HG03460 (cell line): ENCODE measurements around the gene BANK1.

Source experiments
- ATAC-seq: cut with Tn5 transposase; IDR thresholded peaks from one replicate; pipeline ENCODE4 v1.9.1; 2021; ENCODE audit not compliant: unreplicated experiment

BANK1 gene, protein sequence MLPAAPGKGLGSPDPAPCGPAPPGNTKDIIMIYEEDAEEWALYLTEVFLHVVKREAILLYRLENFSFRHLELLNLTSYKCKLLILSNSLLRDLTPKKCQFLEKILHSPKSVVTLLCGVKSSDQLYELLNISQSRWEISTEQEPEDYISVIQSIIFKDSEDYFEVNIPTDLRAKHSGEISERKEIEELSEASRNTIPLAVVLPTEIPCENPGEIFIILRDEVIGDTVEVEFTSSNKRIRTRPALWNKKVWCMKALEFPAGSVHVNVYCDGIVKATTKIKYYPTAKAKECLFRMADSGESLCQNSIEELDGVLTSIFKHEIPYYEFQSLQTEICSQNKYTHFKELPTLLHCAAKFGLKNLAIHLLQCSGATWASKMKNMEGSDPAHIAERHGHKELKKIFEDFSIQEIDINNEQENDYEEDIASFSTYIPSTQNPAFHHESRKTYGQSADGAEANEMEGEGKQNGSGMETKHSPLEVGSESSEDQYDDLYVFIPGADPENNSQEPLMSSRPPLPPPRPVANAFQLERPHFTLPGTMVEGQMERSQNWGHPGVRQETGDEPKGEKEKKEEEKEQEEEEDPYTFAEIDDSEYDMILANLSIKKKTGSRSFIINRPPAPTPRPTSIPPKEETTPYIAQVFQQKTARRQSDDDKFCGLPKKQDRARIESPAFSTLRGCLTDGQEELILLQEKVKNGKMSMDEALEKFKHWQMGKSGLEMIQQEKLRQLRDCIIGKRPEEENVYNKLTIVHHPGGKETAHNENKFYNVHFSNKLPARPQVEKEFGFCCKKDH

GRCh38 chr4:101790521-101791181 is at the start of gene BANK1:
Gene BANK1, plus strand, starts transcription at chr4:101790730. Its CDS starts 151 bp downstream, at chr4:101790881.
- peak; percentile 100 for ATAC-seq

DNA sequence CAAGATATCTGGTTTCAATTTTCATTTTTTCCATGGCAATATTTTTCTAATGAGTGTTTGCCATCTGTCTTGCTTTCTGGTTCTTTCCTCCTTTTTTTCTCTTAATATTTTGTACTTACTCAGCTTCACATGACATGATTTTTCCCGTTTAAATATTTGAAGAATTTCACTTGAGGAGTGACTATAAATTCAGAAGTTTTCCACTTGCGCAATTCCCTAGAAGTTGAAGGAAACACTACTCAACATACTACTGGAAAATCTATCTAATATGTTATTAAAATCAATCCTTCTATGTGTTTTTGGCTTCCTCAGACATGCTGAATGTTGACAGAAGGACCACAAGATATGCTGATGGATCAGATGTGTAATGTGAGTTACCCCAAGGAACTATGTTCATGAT is 36.8 kb upstream of the BANK1 start:
- no peak for ATAC-seq

DNA sequence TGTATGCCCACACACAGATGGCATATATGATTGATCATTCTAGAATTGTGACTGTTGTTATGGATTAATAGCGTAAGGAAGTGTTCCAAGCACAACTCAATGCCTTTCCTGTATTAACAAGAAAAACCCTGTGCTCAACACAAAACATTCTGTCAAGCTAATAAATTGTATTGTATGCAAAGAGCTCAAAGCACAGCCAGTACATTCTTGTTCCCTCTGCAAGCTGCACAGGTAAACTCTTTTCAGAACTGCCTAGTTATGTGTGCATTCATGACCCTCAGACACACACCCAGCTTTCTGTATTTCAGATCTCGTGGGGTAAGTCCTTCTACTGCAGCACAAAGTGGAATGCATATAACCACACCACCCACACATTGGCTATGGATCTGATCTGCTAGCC is 34.3 kb upstream of the BANK1 start:
- ATAC-seq = no peak

- no peak for ATAC-seq
Measured at GRCh38 chr4:101761405-101761804, 29.1 kb upstream of the BANK1 start.

DNA sequence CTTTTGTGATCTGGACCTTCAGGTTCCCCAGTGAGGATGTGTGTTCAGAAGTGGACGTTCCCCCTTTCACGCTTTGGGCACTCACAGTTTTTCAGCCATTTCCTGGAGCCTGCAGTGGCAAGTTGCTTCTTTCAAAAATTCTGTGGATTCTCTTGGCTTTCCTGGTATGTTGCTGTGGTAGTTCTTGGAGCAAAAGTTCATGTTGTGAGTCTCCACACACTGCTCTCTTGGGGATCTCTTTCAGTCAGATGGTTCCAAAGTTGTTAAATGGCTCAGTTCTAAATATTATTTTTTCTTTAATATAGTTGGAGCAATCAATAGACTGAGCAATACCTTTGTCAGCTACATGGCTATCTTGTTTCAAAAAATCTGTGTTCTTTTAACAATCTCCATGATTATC is 28.5 kb upstream of the BANK1 start:
- no peak for ATAC-seq

DNA sequence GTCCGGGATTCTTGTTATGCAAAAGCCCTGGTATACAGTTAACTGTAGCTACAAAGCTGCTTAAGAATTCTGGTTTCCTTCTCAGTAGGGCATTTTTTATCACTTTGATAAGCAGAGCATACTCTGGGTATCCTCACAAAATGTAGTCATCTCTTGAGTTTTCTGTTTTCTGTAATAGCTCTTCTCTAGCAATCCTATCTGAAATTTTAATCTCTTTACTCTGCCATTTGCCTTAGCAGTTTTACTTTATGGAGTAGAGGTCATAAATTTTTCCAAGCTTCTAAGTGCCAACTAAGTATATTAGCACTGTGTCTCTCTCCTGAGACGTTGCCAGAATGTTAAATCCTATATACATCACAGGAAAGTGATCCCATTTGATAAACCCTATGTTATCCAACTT is 28.0 kb upstream of the BANK1 start:
- ATAC-seq = no peak

GRCh38 chr4:101763576-101763975 is 27.0 kb upstream of the BANK1 start:
- ATAC-seq = no peak

GRCh38 chr4:101774807-101775206 is 15.7 kb upstream of the BANK1 start:
- no peak for ATAC-seq

DNA sequence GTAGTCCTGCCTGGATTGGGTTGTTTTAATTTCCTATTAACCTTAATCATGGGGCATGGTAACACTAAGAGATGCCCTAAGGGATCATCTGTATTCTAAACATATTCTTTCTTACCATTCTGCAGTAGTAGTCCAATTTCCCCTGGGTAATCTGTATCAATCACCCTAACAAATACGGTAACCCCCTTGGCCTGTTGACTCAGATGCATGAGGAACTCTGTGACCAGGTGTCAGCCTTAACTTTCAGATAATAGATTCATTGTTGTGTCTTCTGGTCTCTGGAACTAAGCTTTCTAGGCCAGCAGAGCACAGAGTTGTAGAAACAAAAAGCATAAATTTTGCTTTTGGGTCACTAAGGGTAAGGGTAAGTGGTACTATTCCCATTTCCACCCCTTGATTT is 13.1 kb upstream of the BANK1 start:
- no peak for ATAC-seq

DNA sequence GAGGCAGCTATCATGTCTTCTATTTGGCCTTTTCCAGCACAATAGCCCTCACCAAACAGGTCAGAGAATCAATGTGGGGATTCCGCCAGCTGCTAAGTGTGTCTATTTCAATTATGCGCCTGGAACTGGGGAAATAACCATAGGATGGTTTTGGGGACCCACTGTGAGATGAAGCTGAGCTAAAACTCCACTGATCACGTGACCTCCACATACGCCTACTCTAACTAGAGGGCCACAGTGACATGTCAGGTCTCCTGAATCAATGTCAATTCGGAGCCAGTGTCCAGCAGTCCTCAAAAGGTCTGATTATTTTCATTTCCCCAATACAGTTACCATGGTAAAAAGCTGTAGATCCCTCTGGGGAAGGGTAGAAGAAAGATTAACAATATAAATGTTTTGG is 10.2 kb upstream of the BANK1 start:
- ATAC-seq = no peak

GRCh38 chr4:101782546-101782945 is 8.0 kb upstream of the BANK1 start:
- ATAC-seq = no peak

GRCh38 chr4:101784957-101785356 is 5.6 kb upstream of the BANK1 start:
- no peak for ATAC-seq

DNA sequence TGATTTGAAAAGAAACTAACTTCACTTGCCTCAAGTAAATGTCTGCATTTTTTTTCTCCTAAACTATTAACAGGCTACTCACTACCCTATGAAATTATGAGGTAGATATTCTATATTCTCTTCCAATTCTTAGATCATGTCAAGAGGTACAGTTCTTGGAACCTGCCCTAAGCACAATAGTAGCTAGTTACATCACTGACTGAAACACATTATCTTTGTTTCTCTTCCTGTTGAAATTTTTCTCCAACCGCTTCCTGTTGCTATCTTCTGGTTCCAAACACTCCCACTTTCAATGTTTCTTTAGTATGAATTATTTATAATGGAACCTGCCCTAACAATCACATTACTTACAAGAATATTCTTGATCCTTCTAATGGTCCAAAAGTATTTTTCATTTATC is 5.0 kb upstream of the BANK1 start:
- ATAC-seq = no peak

DNA sequence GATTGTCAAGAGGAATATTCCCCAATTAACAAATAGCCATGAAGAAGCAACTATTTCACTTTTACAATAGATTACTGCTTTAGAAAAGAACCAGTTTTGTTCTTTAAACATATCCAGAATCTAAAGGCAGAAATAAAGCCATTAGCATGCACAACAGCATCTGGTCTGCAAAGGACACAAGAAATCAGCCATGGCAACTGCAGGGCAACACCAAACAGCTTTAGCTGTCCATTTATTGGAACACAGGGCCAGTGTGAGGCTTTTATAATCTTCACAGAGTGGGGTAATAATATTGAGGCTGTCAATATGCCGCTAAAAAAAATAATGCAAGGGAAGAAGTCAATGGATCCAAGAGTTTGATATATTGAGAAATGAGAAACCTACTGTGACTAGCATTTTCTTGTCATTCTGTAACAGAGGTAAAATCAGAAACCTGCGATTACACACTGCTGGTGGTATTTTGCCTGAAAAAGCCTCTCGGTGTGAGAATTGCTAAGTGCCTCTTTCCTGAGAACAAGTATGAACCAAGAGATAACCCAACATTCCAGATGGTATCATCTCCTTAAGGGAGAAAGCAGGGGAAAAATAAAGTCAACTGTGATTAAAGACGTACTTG is 2.7 kb upstream of the BANK1 start:
- no peak for ATAC-seq

DNA sequence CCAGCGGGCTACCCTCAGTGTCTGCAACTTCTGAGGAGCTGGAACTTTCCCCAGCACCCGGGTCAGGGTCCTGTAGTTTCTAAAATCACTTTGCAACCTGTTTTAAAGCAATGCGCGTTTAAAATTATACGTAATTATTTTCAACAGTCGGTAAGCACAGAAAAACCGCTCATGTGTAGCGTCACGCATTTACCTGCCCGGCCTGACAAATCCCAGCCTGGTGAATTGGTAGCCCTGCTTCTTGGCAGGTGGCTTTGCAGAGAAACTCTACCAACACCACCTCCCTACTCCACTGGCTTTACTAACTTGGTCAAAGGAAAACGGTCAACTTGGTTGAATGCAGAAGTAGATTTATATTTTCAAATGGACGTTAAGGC is 640 bp downstream of the BANK1 start:
- ATAC-seq = peak; percentile 1

- ATAC-seq = no peak
Measured at GRCh38 chr4:101792056-101792590, 1.6 kb downstream of the BANK1 start.

GRCh38 chr4:101793397-101793796 is 2.9 kb downstream of the BANK1 start:
- ATAC-seq = no peak

DNA sequence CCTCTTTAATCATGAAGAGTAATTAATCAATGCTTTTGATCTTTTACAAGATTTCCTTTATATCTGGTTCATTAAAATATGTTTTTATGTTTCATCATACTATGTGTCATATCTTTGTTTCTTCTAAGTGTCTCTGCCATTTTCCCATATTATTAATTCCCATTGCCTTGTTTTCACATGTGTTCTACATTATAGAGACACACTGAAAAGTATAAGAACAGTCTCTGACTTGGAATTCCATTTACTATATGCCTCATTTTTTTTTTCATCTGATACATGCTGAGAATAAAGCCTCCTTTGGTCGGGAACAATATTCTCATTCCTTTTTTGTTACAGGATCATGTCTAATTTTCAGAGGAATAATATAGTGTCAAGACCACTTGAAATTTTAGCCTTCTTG is 4.3 kb downstream of the BANK1 start:
- ATAC-seq = no peak

DNA sequence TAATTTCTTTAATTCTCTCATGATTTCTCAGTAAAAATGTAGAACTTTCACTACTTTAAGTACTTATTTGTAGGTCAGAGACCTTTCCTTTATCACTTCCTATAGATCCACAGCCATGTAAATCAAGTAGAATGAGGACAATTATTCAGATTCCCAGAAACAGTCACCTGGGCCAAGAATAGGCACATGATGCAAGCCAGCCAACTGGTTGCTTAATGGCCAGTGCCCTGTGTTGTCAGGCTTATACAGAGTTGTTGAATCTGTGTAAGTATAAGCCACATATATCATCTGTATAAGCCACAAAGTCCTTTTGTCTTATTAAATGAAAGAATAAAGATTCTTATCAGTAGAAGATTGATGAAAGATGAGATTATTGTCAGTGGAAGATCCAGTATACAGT is 5.2 kb downstream of the BANK1 start:
- ATAC-seq = no peak

GRCh38 chr4:101801958-101802357 is 11.4 kb downstream of the BANK1 start:
- no peak for ATAC-seq

- ATAC-seq = peak; percentile 99
Measured at GRCh38 chr4:101806914-101807313, 16.4 kb downstream of the BANK1 start.
